SK-N-SH treated with all-trans-retinoic acid at 6 μM for 48 hours (cell line): ENCODE results near the gene ROBO1.

ENCODE experiments used
- ATAC-seq: fragments of 200-7000 bp; cut with Tn5 transposase; 3 replicates; pipeline ENCODE4 v1.9.1; 2020; ENCODE audit warnings: mild to moderate bottlenecking, moderate library complexity
- ARNTL ChIP-seq: fragments of 450-650 bp; formaldehyde crosslinking; IDR thresholded peaks from 2 replicates; pipeline ENCODE4 v1.5.0; 2020; ENCODE audit warnings: low read depth, mild to moderate bottlenecking, moderate library complexity, borderline replicate concordance
- BACH2 ChIP-seq: fragments of 250-450 bp; sonication (Bioruptor Pico); IDR thresholded peaks from 2 replicates; pipeline ENCODE4 v1.9.0; 2021; ENCODE audit warnings: mild to moderate bottlenecking, borderline replicate concordance
- CSDC2 ChIP-seq: fragments of 250-450 bp; sonication (Bioruptor Pico); IDR thresholded peaks from 2 replicates; pipeline ENCODE4 v1.5.0; 2020; ENCODE audit warnings: mild to moderate bottlenecking, moderate library complexity
- CSRNP3 ChIP-seq: fragments of 250-450 bp; sonication (Bioruptor Pico); IDR thresholded peaks from 2 replicates; pipeline ENCODE4 v1.5.1; 2021; ENCODE audit warnings: mild to moderate bottlenecking, moderate library complexity
- GLIS3 ChIP-seq: fragments of 250-450 bp; sonication (Bioruptor Pico); IDR thresholded peaks from 2 replicates; pipeline ENCODE4 v1.5.0; 2020; ENCODE audit warnings: mild to moderate bottlenecking, moderate library complexity
- OSR1 ChIP-seq: fragments of 250-450 bp; sonication (Bioruptor Pico); IDR thresholded peaks from 2 replicates; pipeline ENCODE4 v1.8.0; 2022; ENCODE audit warnings: moderate library complexity, mild to moderate bottlenecking, inconsistent platforms
- PATZ1 ChIP-seq: fragments of 250-450 bp; sonication (Bioruptor Pico); IDR thresholded peaks from 2 replicates; pipeline ENCODE4 v1.8.0; 2020; ENCODE audit warnings: mild to moderate bottlenecking, moderate library complexity, borderline replicate concordance
- PPARA ChIP-seq: fragments of 250-450 bp; sonication (Bioruptor Pico); IDR thresholded peaks from 2 replicates; pipeline ENCODE4 v1.5.0; 2020; ENCODE audit warnings: mild to moderate bottlenecking, borderline replicate concordance
- SNAI2 ChIP-seq: fragments of 250-450 bp; sonication (Bioruptor Pico); IDR thresholded peaks from 2 replicates; pipeline ENCODE4 v1.5.0; 2020; ENCODE audit warnings: mild to moderate bottlenecking, moderate library complexity
- TCF4 ChIP-seq: fragments of 250-450 bp; sonication (Bioruptor Pico); IDR thresholded peaks from 2 replicates; pipeline ENCODE4 v1.8.0; 2021; ENCODE audit warnings: mild to moderate bottlenecking, moderate library complexity, borderline replicate concordance
- TOX ChIP-seq: fragments of 250-450 bp; sonication (Bioruptor Pico); IDR thresholded peaks from 2 replicates; pipeline ENCODE4 v1.8.0; 2021; ENCODE audit warnings: mild to moderate bottlenecking, moderate library complexity, borderline replicate concordance
- TSHZ2 ChIP-seq: fragments of 250-450 bp; sonication (Bioruptor Pico); IDR thresholded peaks from 2 replicates; pipeline ENCODE4 v1.5.0; 2020; ENCODE audit warnings: mild to moderate bottlenecking, moderate library complexity
- ZFP3 ChIP-seq: fragments of 250-450 bp; sonication (Bioruptor Pico); IDR thresholded peaks from 2 replicates; pipeline ENCODE4 v1.5.0; 2020; ENCODE audit warnings: mild to moderate bottlenecking, moderate library complexity
- ZFP30 ChIP-seq: fragments of 450-650 bp; formaldehyde crosslinking; IDR thresholded peaks from 2 replicates; pipeline ENCODE4 v1.5.0; 2022; ENCODE audit warnings: mild to moderate bottlenecking, moderate library complexity
- ZNF565 ChIP-seq: fragments of 450-650 bp; formaldehyde crosslinking; conservative IDR thresholded peaks from 2 replicates; pipeline ENCODE4 v1.5.0; 2020; ENCODE audit warnings: low read depth, mild to moderate bottlenecking, moderate library complexity
- ZNF70 ChIP-seq: fragments of 450-650 bp; formaldehyde crosslinking; IDR thresholded peaks from 2 replicates; pipeline ENCODE4 v1.5.0; 2020; ENCODE audit warnings: mild to moderate bottlenecking, moderate library complexity
- ZNF8 ChIP-seq: fragments of 450-650 bp; formaldehyde crosslinking; IDR thresholded peaks from 2 replicates; pipeline ENCODE4 v1.5.0; 2020; ENCODE audit warnings: mild to moderate bottlenecking, moderate library complexity
- TF ChIP-seq, protein P1 (sequence below): fragments of 250-450 bp; sonication (Bioruptor Pico); IDR thresholded peaks from 2 replicates; pipeline ENCODE4 v1.8.0; 2021; ENCODE audit warnings: low read depth, mild to moderate bottlenecking, moderate library complexity, borderline replicate concordance
- TF ChIP-seq, protein P2 (sequence below): fragments of 250-450 bp; sonication (Bioruptor Pico); IDR thresholded peaks from 2 replicates; pipeline ENCODE4 v1.5.1; 2020; ENCODE audit warnings: low read depth, mild to moderate bottlenecking, moderate library complexity

ROBO1 gene

GRCh38 chr3:79097964-79098660, 669.7 kb downstream of the ROBO1 start:
- TF ChIP-seq, protein P1, sequence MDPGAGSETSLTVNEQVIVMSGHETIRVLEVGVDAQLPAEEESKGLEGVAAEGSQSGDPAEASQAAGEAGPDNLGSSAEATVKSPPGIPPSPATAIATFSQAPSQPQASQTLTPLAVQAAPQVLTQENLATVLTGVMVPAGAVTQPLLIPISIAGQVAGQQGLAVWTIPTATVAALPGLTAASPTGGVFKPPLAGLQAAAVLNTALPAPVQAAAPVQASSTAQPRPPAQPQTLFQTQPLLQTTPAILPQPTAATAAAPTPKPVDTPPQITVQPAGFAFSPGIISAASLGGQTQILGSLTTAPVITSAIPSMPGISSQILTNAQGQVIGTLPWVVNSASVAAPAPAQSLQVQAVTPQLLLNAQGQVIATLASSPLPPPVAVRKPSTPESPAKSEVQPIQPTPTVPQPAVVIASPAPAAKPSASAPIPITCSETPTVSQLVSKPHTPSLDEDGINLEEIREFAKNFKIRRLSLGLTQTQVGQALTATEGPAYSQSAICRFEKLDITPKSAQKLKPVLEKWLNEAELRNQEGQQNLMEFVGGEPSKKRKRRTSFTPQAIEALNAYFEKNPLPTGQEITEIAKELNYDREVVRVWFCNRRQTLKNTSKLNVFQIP (CRISPR knock-in tag), result no peak
- TF ChIP-seq OSR1 (CRISPR knock-in tag) (no peak), ZNF565 (CRISPR knock-in tag) (no peak), CSDC2 (CRISPR knock-in tag) (no peak), ARNTL (CRISPR knock-in tag) (no peak), TOX (CRISPR knock-in tag) (no peak), ZFP3 (CRISPR knock-in tag) (no peak), BACH2 (no peak), ZNF8 (CRISPR knock-in tag) (no peak), TCF4 (CRISPR knock-in tag) (no peak), ZNF70 (CRISPR knock-in tag) (no peak), PPARA (CRISPR knock-in tag) (no peak), CSRNP3 (CRISPR knock-in tag) (no peak)
- ATAC-seq, result no peak

DNA sequence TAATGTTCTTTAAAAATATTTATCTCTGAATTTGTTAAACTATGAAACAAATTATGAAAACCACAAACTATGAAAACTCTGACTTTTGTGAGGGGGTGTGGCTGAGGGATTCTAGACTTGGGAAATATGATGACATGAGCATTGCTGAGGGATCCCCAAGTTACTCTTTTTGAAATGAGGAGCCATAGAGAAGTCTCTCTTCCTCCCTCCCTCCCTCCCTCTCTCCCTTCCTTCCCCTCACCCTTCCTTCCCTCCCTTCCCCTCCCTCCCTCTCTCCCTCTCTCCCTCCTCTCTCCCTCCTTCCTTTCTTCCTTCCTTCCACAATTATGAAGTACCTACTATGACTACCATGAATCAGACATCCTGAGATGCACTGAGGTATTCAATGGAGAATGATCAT, 673.1 kb downstream of the ROBO1 start:
- no peak for ATAC-seq
- no peak for TF ChIP-seq TSHZ2 (CRISPR knock-in tag)
- no peak for TF ChIP-seq PPARA (CRISPR knock-in tag)
- TF ChIP-seq OSR1 (CRISPR knock-in tag), result no peak
- no peak for TF ChIP-seq ARNTL (CRISPR knock-in tag)
- TF ChIP-seq, protein P1 (CRISPR knock-in tag), result no peak
- TF ChIP-seq ZFP3 (CRISPR knock-in tag), result no peak
- TF ChIP-seq, protein P2, sequence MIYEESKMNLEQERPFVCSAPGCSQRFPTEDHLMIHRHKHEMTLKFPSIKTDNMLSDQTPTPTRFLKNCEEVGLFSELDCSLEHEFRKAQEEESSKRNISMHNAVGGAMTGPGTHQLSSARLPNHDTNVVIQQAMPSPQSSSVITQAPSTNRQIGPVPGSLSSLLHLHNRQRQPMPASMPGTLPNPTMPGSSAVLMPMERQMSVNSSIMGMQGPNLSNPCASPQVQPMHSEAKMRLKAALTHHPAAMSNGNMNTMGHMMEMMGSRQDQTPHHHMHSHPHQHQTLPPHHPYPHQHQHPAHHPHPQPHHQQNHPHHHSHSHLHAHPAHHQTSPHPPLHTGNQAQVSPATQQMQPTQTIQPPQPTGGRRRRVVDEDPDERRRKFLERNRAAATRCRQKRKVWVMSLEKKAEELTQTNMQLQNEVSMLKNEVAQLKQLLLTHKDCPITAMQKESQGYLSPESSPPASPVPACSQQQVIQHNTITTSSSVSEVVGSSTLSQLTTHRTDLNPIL, result no peak
- TF ChIP-seq SNAI2 (CRISPR knock-in tag), result no peak
- no peak for TF ChIP-seq CSDC2 (CRISPR knock-in tag)
- TF ChIP-seq BACH2, result no peak
- TF ChIP-seq ZNF8 (CRISPR knock-in tag), result no peak
- no peak for TF ChIP-seq TOX (CRISPR knock-in tag)
- no peak for TF ChIP-seq TCF4 (CRISPR knock-in tag)
- TF ChIP-seq GLIS3 (CRISPR knock-in tag), result no peak
- TF ChIP-seq ZFP30 (CRISPR knock-in tag), result no peak
- no peak for TF ChIP-seq ZNF565 (CRISPR knock-in tag)
- no peak for TF ChIP-seq PATZ1 (CRISPR knock-in tag)
- TF ChIP-seq, all 23 proteins: peak for 0
